GM19043 (cell line): Measurements from ENCODE around the gene CCNK.

Source experiments
- ATAC-seq: cut with Tn5 transposase; IDR thresholded peaks from one replicate; pipeline ENCODE4 v1.9.1; 2021; ENCODE audit warnings: low read depth; ENCODE audit not compliant: unreplicated experiment

Gene CCNK

GRCh38 chr14:99532310-99532709 is 51.1 kb downstream of the CCNK start:
- no peak for ATAC-seq

GRCh38 chr14:99534333-99534732 is 53.1 kb downstream of the CCNK start:
- ATAC-seq: no peak

- ATAC-seq: no peak
These were observed 53.7 kb downstream of the CCNK start for GRCh38 chr14:99534863-99535262.

GRCh38 chr14:99535448-99535847 is 54.2 kb downstream of the CCNK start:
- no peak for ATAC-seq

- no peak for ATAC-seq
These were observed 54.9 kb downstream of the CCNK start for GRCh38 chr14:99535908-99536778.

- no peak for ATAC-seq
These were observed 56.2 kb downstream of the CCNK start for GRCh38 chr14:99537399-99537798.

- no peak for ATAC-seq
These were observed 57.1 kb downstream of the CCNK start for GRCh38 chr14:99538275-99538674.

GRCh38 chr14:99538733-99539132 is 57.5 kb downstream of the CCNK start:
- ATAC-seq: no peak

GRCh38 chr14:99539491-99539890 is 58.3 kb downstream of the CCNK start:
- no peak for ATAC-seq

GRCh38 chr14:99540196-99541032 is 59.2 kb downstream of the CCNK start:
- no peak for ATAC-seq

GRCh38 chr14:99541211-99541610 is 60.0 kb downstream of the CCNK start:
- ATAC-seq: no peak

- ATAC-seq: no peak
These were observed 60.7 kb downstream of the CCNK start for GRCh38 chr14:99541677-99542470.

- ATAC-seq: no peak
These were observed 61.4 kb downstream of the CCNK start for GRCh38 chr14:99542566-99542965.

GRCh38 chr14:99543370-99543769 is 62.2 kb downstream of the CCNK start:
- no peak for ATAC-seq

GRCh38 chr14:99543985-99544384 is 62.8 kb downstream of the CCNK start:
- no peak for ATAC-seq

- ATAC-seq: no peak
These were observed 63.8 kb downstream of the CCNK start for GRCh38 chr14:99544991-99545390.

GRCh38 chr14:99545586-99545985 is 64.4 kb downstream of the CCNK start:
- ATAC-seq: no peak

- ATAC-seq: no peak
These were observed 65.1 kb downstream of the CCNK start for GRCh38 chr14:99546234-99546879.

- no peak for ATAC-seq
These were observed 67.0 kb downstream of the CCNK start for GRCh38 chr14:99548255-99548654.

GRCh38 chr14:99548871-99549515 is 67.8 kb downstream of the CCNK start:
- no peak for ATAC-seq
